ENCODE results near the gene SLC16A1.

DNA sequence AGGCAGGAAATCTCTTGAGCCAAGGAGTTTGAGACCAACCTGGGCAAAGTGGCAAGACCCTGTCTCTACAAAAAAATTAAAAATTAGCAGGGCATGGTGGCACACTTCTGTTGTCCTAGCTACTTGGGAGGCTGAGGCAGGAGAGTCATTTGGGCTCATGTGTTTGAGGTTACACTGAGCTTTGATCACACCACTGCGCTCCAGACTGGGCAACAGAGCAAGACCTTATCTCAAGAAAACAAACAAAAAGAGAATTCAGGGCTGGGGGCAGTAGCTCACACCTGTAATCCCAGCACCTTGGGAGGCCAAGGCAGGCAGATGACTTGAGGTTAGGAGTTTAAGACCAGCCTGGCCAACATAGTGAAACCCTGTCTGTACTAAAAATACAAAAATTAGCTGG lies 17.8 kb upstream of the SLC16A1 start:
- no peak for TF ChIP-seq POLR2A (IDR thresholded peaks at IDR 0.05)
- TF ChIP-seq, protein P1, sequence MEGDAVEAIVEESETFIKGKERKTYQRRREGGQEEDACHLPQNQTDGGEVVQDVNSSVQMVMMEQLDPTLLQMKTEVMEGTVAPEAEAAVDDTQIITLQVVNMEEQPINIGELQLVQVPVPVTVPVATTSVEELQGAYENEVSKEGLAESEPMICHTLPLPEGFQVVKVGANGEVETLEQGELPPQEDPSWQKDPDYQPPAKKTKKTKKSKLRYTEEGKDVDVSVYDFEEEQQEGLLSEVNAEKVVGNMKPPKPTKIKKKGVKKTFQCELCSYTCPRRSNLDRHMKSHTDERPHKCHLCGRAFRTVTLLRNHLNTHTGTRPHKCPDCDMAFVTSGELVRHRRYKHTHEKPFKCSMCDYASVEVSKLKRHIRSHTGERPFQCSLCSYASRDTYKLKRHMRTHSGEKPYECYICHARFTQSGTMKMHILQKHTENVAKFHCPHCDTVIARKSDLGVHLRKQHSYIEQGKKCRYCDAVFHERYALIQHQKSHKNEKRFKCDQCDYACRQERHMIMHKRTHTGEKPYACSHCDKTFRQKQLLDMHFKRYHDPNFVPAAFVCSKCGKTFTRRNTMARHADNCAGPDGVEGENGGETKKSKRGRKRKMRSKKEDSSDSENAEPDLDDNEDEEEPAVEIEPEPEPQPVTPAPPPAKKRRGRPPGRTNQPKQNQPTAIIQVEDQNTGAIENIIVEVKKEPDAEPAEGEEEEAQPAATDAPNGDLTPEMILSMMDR (IDR thresholded peaks at IDR 0.05) = no peak

All from right lobe of liver (tissue), 4 donors.